NCI-H446 treated with DMSO at 0.1 percent for 48 hours (cell line): ENCODE results near the gene HNRNPLL.

ENCODE experiments used
- DNase-seq: peaks from one replicate; lab custom pipeline; 2025; lab: John Stamatoyannopoulos, UW

The HNRNPLL gene

DNA sequence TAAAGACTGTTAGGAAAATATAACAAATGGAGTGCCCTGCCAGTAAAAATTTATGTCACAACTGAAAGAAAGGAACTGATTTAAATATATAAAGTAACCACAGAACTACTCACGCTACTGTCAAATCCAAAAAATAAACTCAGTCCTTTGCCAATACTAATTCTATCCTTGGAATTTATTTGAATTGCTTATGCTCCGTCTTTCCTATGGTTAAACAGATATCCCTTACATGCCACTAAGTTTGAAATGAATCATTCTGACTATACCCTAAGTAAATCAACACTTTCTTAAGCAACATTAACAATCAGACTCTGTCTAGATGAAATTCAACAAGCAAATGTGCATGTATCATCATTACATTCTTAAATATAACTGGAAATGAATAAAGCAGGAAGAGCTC lies 9.8 kb downstream of the HNRNPLL start:
- DNase-seq = no peak

DNA sequence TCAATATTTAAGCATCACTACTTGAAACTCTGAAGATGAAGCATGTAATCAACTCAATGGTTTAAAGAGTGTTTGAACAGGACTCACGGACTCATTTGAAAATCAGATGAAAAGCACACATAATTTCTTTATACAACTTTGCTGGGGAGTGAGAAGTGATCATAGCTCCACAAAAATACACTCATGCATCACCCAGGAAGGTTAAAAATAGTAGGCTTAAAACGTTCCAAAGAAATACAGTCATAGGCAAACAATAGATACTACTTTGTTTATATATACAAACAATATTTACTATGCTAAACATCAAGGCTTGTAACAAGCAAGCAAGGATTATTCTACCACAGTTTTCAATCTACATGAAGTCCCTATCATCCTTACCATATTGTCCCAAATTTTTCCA lies 11.6 kb downstream of the HNRNPLL start:
- DNase-seq = no peak

DNA sequence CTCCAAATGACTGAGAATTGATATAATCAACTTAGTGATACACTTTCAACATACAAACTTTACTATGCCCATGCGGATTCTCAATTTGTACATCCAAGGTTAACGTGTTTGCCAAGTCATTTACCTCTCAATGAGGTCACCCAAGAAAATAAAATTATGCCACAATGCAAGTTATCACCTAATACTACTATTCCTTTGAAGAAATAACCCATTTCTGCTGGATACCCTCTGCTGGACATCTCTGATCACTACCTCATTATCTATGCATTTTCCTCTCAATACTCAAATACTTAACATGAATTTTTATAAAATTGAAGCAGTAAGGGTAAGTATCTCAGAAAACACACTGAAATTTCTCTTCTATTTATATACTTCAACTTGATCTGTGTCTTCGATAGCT lies 12.7 kb downstream of the HNRNPLL start:
- DNase-seq = no peak

DNA sequence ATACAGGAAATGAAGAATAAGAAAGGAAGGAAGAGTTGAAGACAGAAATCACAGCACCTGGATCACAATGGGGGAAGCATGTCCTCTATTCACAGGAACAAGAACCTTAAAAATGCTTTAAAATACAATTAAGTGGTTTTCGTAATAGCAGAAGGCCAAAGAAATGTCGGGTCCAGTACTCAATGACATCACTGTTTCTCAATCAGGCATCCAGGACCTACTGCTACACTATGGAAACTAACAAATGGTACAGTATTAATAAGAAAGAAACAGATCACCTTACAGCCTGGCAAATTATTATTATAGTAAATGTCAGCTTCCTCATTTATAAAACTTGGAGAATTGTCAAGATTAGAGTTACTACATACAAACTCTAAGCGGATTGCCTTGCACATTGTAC lies 15.8 kb downstream of the HNRNPLL start:
- no peak for DNase-seq

DNA sequence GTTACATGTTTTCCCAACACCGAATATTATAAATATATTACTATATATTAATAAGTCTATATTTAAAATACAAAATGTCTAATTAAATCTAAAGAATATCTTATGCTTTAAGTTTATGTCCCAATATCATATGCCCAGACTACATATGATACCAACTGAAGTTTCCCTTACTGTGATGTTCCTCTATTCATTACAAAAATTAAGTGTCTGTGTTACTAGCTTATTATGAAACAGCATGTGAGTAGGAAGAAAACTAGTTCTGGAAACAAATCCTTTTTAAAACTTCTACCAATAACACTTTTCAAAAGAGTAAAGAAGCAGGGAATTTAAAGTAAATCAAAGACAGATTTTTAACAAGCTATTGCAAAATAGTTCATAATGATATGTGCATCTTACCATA lies 17.8 kb downstream of the HNRNPLL start:
- no peak for DNase-seq

DNA sequence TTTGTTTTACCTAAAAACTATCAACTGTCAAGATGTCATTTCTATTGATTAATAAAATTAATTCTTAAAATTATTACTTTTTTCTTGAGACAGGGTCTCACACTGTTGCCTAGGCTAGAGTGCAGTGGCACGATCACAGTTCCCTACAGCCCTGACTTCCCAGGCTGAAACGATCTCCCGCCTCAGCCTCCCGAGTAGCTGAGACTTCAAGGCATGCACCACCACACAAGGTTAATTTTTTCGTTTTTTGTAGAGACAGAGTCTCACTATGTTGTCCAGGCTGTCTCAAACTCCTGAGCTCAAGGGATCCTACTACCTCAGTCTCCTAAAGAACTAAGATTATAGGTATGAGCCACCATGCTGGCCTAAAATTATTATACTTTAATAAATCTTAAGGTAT lies 18.7 kb downstream of the HNRNPLL start:
- no peak for DNase-seq

DNA sequence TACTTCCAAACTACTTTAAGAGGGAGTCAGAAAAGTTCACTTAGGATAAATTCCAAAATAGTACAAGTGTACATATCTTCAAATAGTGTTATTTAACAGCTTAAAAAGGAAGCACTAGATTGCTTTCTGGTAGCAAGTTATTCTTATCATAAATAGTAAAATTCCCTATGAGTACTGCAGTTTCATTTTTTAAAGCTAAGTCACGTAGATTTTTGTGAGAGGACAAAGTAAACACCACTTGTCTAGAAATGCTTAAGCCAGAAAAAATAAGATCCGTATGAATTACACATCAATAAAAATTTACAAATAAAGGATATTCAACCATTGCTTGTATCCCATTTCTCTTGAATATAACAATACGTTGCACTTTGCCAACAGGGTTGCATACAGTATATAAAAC lies 19.2 kb downstream of the HNRNPLL start:
- no peak for DNase-seq

DNA sequence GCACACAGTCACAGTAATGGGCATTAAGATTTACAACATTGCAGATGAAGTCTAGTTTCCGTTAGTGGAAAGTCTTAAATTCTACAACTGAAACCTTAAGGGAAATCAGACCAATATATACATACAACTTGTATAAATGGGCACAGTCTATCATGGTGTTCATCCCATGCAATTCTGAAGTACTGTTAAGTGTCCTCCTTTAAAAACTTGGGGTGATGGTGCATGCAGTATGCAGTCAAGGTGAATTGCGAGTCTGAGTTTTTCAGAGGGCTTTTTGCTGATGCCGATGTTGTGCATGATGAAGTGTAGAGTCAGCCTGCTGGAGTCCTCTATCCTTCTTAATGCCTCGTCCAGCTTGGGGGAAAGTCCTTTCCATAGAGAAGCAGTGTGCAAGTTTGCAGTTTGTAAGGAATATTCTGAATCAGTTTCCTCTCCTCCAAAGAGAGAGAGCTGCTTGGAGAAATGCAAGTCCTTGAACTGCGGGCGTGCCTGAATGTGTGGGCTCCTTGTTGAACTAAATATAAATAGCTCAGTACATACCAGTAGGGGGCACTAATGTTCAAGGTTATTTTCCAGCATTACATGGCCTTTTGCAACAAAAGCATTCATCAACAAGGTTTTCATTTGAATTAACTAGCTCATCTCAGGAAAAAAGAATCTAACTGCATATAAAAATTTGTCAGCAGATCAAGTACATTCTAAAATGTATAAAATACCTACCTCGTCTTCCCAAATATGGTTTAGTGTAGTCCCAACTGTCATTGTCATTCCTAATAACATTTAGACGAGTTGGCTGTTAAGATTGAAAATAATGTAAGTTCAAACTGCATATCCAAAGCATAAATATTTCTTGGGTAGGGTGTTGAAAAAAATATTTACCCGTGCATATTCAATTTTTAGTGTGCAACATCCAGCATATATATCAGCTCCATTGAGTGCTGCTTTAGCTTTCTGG lies 21.3 kb downstream of the HNRNPLL start:
- DNase-seq = peak; percentile 34

DNA sequence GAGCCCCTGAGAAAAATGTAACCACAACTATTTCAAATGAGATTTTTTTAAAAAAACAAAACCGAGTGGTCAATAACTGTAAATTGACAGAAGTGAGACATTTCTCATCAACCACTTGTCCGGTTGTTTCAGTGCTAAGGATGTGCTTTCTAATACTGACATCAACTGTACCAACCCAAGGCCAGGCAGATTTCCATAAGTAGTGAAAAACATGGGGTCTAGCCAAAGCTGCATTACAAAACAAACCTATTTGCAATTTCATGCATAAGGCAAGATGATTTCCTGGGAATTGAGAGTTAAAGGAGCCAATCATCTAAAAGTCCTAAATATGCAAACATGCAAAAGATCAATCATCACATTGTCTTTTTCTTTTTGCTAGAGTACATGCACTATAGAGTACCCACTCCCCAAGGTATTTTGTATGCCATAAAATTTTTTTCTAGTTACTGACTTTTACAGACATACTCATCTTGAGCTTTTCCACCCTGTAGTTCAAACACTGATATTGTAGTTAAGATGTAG lies 22.6 kb downstream of the HNRNPLL start:
- no peak for DNase-seq

DNA sequence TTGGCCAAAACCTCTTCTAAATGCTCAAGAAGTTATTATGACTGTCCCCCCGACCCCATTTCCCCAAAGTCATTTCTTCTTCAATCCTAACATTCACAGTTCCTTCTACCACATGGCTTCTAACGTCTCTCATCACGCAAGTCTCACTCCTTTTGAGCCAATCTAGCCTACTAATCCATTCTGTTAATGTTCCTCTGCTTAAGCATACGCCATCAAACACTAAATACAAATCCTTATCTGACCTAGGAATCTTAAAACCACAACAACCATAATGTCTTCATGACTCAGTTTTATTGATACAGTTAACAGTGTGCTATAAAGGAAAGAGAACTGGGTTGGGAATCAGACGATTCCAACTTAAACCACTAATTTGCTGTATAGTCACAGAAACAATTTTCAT lies 23.9 kb downstream of the HNRNPLL start:
- DNase-seq = no peak

DNA sequence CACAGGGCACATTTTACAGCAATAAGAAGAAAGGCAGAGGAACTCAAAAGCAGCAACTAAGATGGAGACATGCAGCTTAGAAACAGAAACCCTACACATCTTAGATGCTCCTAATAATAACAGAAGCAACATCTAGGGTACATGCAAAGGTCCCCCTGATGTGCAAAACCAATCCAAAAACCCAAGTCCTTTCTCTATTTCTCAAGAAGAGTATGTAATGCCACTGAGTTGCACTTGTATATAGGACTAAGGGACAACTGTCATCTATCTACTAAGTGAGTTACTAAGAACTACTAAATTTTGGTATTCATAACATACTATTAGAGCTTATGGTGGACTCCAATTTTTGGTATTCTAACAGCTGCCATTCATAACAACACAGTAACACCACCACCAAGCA lies 28.4 kb downstream of the HNRNPLL start:
- no peak for DNase-seq

DNA sequence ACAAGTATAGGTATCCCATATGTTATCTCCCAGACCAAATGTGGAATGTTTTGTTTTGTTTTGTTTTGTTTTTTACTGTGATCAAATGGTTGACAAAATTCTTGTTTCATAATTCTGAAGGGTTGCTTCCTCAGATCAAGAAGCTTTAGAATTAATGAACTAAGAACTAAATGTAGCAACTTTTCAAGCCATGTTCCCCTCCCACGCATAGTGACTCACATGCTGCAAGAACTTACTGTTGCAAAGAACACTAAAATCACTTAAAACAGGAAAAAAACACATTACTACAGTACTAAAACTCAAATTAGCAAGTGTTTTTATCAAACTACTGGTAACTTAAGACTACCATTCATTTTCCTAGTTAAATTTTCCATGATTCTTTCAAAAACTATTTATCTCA lies 30.6 kb downstream of the HNRNPLL start:
- no peak for DNase-seq

DNA sequence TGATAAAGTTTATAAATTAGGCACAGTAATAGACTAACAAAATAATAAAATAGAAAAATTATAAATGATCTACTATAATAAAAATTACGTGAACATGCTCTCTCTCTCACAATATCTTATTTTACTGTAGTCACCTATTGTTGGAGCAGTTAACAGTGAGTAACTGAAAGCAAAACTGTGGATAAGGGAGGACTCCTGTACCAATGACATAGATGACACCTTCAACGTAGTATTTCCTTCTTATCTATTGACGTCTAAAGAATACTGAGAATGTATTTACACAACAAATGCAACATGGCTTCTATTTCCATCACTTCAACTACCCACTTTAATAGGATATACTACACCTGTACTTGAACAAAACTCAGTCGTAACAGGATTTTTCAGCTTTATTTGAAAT lies 31.5 kb downstream of the HNRNPLL start:
- no peak for DNase-seq

DNA sequence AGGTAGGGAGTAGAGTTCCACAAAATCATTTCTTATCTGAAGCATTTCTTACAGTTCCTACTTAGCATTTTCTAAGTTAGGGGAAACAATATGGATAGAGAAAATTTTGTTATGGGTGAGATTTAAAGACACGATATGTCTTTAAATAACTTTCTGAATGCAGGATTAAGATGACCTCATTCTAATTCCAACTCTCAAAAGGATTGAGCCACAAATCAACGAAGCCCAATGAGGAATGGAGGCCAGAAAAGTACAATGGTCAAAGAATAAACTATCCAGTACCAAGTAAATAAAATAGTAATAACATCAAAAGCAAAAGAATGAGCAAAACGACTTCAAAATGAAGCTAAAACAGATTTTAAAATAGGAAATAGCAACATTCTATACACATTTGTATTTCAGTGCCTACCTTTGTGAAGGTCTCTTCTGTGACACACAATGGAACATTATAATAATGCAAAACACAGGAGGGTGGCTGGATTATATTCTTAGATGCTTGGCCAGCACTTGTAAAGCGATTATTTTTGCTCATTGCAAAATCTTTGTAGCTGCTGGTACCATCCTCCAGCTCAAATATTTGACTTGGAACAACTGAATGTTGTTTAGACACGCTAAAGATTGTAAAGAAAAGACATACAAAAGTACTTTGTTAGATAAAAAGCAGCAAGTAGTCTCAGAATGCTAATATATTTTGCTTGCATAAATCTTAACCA lies 33.8 kb downstream of the HNRNPLL start:
- DNase-seq = no peak

DNA sequence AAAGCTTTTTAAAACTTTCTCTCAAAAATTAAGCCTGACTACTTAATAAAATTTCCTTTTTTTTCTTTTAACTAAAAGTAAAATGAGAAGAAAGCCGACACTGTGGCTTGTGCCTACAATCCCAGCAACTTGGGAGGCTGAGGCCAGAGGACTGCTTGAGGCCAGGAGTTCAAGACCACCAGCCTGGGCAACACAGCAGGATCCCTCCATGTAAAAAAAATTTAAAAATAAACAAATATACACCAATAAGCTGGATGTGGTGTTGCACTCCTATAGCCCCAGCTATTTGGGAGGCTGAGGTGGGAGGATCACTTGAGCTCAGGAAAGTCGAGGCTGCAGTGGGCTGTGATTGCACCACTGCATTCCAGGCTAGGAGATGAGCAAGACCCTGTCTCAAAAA lies 37.4 kb downstream of the HNRNPLL start:
- DNase-seq = no peak

DNA sequence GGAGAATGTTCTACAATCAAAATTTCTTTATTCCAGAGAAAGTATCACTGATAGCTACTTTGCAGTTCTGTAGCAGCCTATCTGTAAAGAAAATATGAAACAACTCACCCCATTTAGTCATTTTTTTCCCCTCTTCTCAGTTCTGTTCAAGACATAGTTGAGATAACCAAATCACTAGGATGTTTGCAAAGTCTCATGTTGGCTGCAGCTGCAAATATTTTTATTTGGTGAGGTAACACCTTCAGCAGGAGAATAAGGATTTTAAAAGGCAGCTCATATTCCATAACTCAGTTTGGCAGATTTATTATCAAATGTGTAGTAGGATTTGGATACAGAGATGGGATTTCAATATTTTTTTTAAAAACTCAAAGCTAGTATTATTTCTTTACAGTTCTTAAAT lies 41.0 kb downstream of the HNRNPLL start:
- DNase-seq = no peak

DNA sequence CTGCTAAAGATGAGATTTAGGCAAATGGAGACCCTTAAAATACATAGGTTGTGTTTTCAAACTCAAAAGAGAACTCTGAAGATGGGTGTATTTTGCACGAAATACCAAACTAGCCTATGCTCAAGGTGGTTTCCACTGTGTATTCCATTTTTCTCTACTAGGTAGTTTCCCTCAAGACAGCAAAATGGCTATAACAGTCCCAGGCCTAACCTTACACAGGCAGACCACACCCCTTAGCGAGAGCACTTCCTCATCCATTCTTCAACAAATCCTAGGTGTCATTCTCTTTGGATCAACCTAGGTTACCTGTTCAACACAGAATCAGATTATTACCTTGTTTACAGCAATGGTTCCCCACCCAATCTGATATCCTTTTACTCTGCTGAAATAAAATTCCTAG lies 42.6 kb downstream of the HNRNPLL start:
- no peak for DNase-seq

DNA sequence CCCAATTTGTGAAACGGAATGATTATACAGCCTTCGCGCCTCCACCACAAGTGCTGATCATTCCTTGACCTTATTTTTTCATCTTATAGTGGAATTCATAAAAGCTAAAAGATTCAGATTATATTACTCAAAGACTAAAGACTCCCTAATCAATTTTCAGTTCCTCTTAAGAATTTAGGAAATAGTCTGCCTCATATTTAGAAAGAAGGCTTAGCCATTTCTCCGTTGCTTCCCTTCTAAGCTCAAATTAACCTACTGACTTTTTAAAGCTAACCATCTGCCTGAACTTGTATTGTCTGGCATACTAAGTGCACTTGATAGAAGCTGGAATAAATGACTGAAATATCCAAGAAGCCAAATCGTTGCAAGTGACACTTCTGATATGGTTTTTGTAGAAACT lies 44.7 kb downstream of the HNRNPLL start:
- no peak for DNase-seq

DNA sequence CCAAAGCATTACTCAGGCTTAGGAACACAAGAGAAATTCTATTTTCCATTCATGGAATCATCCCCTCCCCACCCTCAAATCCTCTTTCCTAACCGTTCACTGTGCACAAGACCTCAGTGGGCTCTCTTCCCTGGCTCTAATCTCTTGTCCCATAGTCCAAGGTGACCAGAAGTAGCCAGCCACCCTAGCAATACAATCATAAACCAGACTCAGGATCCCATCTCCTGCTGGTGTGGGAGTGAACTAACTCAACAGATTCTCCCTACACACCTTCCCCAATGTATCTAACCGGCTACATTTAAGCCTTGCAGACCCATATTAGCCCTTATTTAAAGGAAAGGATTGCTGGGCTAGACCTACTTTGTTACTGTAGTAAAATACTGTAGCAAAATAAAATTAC lies 45.5 kb downstream of the HNRNPLL start:
- DNase-seq = no peak

DNA sequence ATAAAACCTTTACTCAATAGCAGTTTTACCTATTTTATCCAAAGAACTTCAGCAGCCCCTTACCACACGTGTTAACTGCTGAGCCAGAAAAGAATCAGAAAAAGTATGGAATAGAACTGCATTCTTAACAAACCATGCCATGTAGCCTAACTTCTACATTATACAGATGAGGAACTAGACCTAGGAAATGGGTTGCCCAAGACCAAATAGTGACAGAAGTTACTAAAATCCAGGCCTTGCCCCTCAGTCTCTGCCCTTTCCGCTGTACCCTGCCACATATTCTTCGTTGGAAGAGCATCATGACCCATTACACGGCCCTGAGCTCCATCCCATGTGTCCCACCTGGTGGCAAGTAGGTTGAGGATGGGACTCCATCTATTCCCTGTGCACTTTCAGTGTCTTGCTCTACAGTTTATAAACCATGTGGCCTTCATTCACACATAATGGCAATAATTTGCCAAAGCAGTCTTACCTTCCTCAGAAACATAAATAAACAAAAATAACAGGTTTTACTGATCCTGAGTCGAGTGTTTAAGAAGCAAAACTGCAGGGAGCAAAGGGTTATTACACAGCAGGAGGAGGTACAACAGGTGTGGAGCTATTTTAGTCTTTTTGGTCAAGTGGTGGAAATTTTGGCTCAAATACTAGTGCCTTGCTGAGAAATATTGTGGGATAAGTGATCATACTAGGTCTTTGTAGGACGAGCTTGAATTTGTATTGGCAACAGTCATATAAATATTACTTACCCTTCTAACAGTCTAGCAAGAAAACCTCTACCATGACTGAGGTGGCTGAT lies 46.5 kb downstream of the HNRNPLL start:
- no peak for DNase-seq

DNA sequence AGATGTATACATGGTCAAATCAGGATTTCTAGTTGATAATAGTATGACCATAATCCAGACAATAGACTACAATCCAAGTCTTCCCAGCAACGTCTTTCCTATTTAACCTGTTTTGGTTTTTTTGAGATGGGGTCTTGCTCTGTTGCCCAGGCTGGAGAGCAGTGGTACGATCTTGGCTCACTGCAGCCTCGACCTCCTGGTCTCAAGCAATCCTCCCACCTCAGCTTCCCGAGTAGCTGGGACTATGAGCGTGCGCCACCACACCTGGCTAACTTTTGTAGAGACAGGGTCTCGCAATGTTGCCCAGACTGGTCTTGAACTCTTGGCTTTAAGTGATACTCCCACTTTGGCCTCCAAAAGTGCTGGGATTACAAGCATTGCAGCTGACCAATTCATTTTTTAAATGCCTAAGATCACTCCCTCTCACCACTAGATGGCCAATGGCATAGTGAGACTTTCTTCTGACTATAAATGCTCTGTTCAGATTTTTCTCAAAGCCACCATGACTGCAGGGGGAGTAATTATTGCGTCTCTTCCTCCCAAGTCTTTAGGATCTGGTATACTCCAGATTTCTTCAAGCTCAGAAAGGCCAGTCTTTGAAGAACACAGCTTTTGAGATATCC lies 47.6 kb downstream of the HNRNPLL start:
- DNase-seq = no peak

DNA sequence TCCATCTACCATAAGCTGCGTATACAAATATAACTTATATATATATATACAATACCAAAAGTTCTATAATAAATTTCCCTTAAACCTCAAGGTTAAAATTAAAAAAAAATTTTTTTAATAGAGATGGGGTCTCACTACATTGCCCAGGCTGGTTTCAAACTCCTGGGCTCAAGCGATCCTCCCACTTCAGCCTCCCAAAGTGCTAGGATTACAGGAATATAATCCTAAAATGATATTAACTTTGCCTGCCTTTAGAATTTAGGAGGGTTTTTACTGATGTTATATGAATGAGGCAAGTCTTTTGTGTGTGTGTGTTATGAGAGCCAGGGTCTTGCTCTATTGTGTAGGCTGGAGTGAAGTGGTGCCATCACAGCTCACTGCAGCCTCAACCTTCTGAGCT lies 49.2 kb downstream of the HNRNPLL start:
- no peak for DNase-seq
